Measurements from ENCODE around the gene MUL1. TPM values are rescaled to one million over a fixed set of nuclear protein-coding genes. Genes with fewer than 3 reads are reported as not detected.

MUL1 gene
- total and polyA plus RNA-seq, 2 of the 4 experiments (the other 2 are of a cell fraction), result 20.7 to 21.1 TPM

GRCh38 chr1:20540281-20540680 lies 32.3 kb upstream of the MUL1 start:
- Histone ChIP-seq H3K79me1 (ENCODE audit: low read depth in 1 of 2, low read length in 2 of 2) (no peaks in the 10 kb centered on the region), H4K91ac (ENCODE audit: insufficient read depth, low read depth, low read length) (no peak overlapping the region), H3K9me3 (ENCODE audit: control insufficient read depth, insufficient read depth, low read length) (peaks cover 2% of the 10 kb centered on the region; the same call in 1 of the 2 replicates), H3K4me3 (ENCODE audit: insufficient read depth, low read depth, low read length) (no peak overlapping the region), H2BK15ac (ENCODE audit: low read depth, low read length) (no peak overlapping the region), H4K20me1 (ENCODE audit: insufficient read depth, low read length) (no peaks in the 10 kb centered on the region), H2AK5ac (ENCODE audit: low read depth, low read length) (no peak overlapping the region), H2AK9ac (replicated peaks; ENCODE audit: low read depth, low read length, poor library complexity) (no peak overlapping the region), H3K27ac (ENCODE audit: insufficient read depth, low read length) (no peak overlapping the region), H3K14ac (replicated peaks; ENCODE audit: low read depth, low read length) (no peak overlapping the region), H3K9ac (ENCODE audit: low read depth, low read length) (no peak overlapping the region), H3K18ac (ENCODE audit: low read depth, low read length) (no peak overlapping the region), H3K56ac (ENCODE audit: extremely low read depth, insufficient read depth, low read length) (no peak overlapping the region), H2BK5ac (ENCODE audit: low read depth, low read length, poor library complexity, severe bottlenecking) (no peak overlapping the region), H3K23ac (ENCODE audit: low read depth, low read length) (no peak overlapping the region), H3K27me3 (ENCODE audit: control insufficient read depth, insufficient read depth, low read length) (peaks cover 46% of the 10 kb centered on the region), H2BK120ac (ENCODE audit: low read depth, low read length) (no peak overlapping the region), H2BK20ac (ENCODE audit: low read depth, low read length) (no peak overlapping the region), H4K8ac (ENCODE audit: low read depth in 2 of 2, low read length in 2 of 2) (no peak overlapping the region), H3K4me2 (ENCODE audit: low read depth, low read length) (no peak overlapping the region), H3K4me1 (ENCODE audit: control insufficient read depth, insufficient read depth, low read length) (no peaks in the 10 kb centered on the region), H3K9me1 (ENCODE audit: insufficient read depth, low read length) (no peaks in the 10 kb centered on the region), H3K36me3 (ENCODE audit: control insufficient read depth, insufficient read depth, low read length) (no peaks in the 10 kb centered on the region), H2AFZ (replicated peaks; ENCODE audit: low read length, poor library complexity) (no peak overlapping the region), H3K4ac (ENCODE audit: low read depth, low read length) (no peak overlapping the region), H4K5ac (ENCODE audit: low read depth, low read length) (no peak overlapping the region)
- ATAC-seq (ENCODE audit: low read depth) (no peak), DNase-seq (peak; percentile 44)
- TF ChIP-seq CEBPB (IDR thresholded peaks at IDR 0.05; ENCODE audit: low read depth, low read length) (no peak), RFX5 (IDR thresholded peaks at IDR 0.05; ENCODE audit: low read depth, low read length) (no peak), RAD21 (IDR thresholded peaks at IDR 0.05; ENCODE audit: low read length) (no peak), RCOR1 (IDR thresholded peaks at IDR 0.05; ENCODE audit: insufficient replicate concordance, low read length) (no peak), BHLHE40 (IDR thresholded peaks at IDR 0.05; ENCODE audit: low read depth, low read length) (no peak), POLR2A (IDR thresholded peaks at IDR 0.05; ENCODE audit: low read depth, low read length) (no peak), ELK1 (IDR thresholded peaks at IDR 0.05; ENCODE audit: borderline replicate concordance, low read depth, low read length) (no peak), MAFK (IDR thresholded peaks at IDR 0.05; ENCODE audit: low read depth, low read length) (no peak), NFE2L2 (IDR thresholded peaks at IDR 0.05; ENCODE audit: low read depth, low read length) (no peak), CTCF (conservative IDR thresholded peaks at IDR 0.05; ENCODE audit: low read depth, low read length) (no peak), FOS (IDR thresholded peaks at IDR 0.05; ENCODE audit: low read depth, low read length) (no peak), CHD1 (IDR thresholded peaks at IDR 0.05; ENCODE audit: low read depth, low read length) (no peak), USF2 (IDR thresholded peaks at IDR 0.05; ENCODE audit: low read depth, low read length) (no peak), MAZ (IDR thresholded peaks at IDR 0.05; ENCODE audit: borderline replicate concordance, low read depth, low read length) (no peak), SMC3 (IDR thresholded peaks at IDR 0.05; ENCODE audit: low read depth, low read length) (no peak), MXI1 (IDR thresholded peaks at IDR 0.05; ENCODE audit: borderline replicate concordance, low read depth, low read length) (no peak)
- in situ Hi-C loops (cut with MboI; ENCODE audit: low sequenced_read_pairs), result loop anchor here (25.0 kb wide), 1 partner anchor 672 kb away; no protein-coding TSS in a partner anchor
- intact Hi-C loops (cut with micrococcal nuclease), result no loop called here
- dilution Hi-C loops (cut with HindIII; ENCODE audit: low sequenced_read_pairs, unreplicated experiment), result no loop called here
- no TSS peak for BruUV-seq (replicated peaks)
- POLR2A ChIA-PET (ENCODE audit: unreplicated experiment), result no interaction called here
- CTCF ChIA-PET, result no interaction called here
- WGBS, 2 experiments (ENCODE audit: extremely low coverage in 2 of 2, insufficient read length in 1 of 2), result 80% methylated on average over 1 of the region's 1 CpG; no CpG with 5 or more reads in 1 of the 2 experiments

Data from IMR-90 (cell line).